Measurements from ENCODE around the gene GNAQ. TPM values are rescaled to one million over a fixed set of nuclear protein-coding genes. Genes with fewer than 3 reads are reported as not detected.
"Not testable (repeated sequence)": the region's sequence is repeated elsewhere in the genome, so short reads cannot be mapped to it uniquely, and the experiment has no call there.

The GNAQ gene
- total RNA-seq, 2 donors from 2014 or later: 20.9 to 27.8 TPM

- no peak for DNase-seq
- intact Hi-C loops (cut with DNase I): no loop called here
- peak in 1 of 2 donors; percentile 54 for ATAC-seq
Observed at GRCh38 chr9:77712533-77713130, 319.0 kb downstream of the GNAQ start.

- DNase-seq (no peak), ATAC-seq (no peak)
- intact Hi-C loops (cut with DNase I): no loop called here
Observed at GRCh38 chr9:77710965-77711648, 320.5 kb downstream of the GNAQ start.

- intact Hi-C loops (cut with DNase I): no loop called here
Observed at GRCh38 chr9:77710316-77710715, 321.3 kb downstream of the GNAQ start.

GRCh38 chr9:77708064-77708815 lies 323.4 kb downstream of the GNAQ start:
- peak in 1 of 2 donors; percentile 27 for ATAC-seq
- no peak for DNase-seq
- intact Hi-C loops (cut with DNase I): no loop called here

More at GRCh38 chr9:77710316-77710715, 321.3 kb downstream of the GNAQ start:
- ATAC-seq: no peak
- no peak for DNase-seq

DNA sequence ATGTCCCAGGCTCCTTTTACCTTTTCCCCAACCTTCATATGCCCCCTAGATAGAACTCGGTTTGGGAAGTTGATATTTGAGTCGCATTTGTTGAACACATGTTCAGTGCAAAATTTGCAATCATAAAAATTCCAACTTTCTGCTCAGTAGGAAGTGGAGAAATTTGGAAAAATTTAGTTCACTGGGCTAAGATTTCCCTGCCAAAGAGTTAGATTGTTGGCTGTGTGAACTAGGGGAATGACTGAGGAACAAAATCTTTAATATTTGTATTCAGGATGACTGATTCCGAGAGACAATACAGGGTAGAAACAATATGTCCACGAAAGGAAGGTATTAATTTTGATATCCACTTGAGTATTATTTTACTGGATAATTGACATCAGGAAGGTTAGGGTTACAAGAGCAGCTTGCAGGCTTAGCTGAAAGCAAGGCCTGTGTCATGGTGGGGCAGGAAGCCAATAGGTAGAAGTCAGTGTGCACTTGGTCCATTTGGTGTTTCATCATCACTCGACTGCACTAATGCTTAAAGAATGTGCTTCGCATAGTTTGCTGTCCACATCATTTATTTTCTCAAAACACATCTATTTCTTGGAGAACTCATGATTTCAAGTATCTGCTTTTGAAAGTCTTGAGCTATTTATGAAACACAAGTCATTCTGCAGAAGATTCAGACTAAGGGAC lies 324.1 kb downstream of the GNAQ start:
- peak; percentile 65 to 97 for ATAC-seq
- DNase-seq: peak; percentile 78

GRCh38 chr9:77705636-77706035 lies 326.0 kb downstream of the GNAQ start:
- no peak for ATAC-seq
- DNase-seq: no peak
- intact Hi-C loops (cut with DNase I): no loop called here

More for the DNA sequence above, 324.1 kb downstream of the GNAQ start:
- intact Hi-C loops (cut with DNase I): no loop called here

DNA sequence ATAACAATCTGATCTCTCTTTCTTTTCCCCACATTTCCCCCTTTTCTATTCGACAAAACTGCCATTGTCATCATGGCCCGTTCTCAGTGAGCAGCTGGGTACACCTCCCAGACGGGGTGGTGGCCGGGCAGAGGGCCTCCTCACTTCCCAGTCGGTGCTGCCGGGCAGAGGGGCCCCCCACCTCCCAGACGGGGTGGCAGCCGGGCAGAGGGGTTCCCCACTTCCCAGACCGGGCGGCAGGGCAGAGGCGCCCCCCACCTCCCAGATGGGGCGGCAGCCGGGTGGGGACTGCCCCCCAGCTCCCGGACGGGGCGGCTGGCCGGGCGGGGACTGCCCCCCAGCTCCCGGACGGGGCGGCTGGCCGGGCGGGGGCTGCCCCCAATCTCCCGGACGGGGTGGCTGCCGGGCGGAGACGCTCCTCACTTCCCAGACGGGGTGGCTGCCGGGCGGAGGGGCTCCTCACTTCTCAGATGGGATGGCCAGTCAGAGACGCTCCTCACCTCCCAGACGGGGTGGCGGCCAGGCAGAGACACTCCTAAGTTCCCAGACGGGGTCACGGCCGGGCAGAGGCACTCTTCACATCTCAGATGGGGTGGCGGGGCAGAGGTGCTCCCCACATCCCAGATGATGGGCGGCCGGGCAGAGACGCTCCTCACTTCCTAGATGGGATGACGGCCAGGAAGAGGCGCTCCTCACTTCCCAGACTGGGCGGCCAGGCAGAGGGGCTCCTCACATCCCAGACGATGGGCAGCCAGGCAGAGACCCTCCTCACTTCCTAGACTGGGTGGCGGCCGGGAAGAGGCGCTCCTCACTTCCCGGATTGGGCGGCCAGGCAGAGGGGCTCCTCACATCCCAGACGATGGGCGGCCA lies 328.9 kb downstream of the GNAQ start:
- ATAC-seq; intact Hi-C loops (cut with DNase I): not testable (repeated sequence)

DNA sequence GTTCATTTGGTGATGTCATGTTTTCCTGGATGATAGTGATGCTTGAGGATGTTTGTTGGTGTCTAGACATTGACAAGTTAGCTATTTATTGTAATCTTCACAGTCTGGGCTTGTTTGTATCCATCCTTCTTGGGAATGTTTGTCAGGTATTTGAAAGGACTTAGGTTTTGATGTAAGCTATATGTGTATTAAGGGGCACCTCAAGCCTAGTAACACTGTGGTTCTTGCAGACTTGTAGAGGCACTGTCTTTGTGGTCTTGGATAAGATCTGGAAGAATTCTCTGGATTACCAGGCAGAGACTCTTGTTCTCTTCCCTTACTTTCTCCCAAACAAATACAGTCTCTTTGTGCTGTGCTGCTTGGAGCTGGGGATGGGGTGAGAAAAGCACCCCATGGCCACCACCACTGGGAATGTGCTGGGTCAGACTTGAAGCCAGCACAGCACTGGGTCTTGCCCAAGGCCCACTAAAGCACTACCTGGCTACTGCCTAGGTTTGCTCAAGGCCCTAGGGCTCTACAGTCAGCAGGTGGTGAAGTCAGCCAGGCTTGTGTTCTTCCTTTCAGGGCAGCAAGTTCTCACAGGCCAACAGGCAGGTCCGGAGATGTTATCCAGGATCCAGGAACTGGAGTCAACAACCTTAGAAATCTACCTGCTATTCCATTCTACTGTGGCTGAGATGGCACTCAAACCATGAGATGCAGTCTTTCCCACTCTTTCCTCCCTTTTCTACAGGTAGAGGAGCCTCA lies 334.2 kb downstream of the GNAQ start:
- ATAC-seq (no peak), DNase-seq (no peak)
- intact Hi-C loops (cut with DNase I): no loop called here

More for the DNA sequence above, 328.9 kb downstream of the GNAQ start:
- DNase-seq: not testable (repeated sequence)

DNA sequence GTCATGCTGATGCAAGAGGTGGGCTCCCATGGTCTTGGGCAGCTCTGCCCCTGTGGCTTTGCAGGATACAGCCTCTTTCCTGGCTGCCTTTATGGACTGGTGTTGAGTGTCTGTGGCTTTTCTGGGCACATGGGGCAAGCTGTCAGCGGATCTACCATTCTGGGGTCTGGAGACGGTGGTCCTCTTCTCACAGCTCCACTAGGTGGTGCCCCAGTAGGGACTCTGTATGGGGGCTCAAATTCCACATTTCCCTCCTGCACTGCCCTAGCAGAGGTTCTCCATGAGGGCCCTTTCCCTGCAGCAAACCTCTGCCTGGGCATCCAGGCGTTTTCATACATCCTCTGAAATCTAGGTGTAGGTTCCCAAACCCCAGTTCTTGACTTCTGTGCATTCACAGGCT lies 340.9 kb downstream of the GNAQ start:
- intact Hi-C loops (cut with DNase I); DNase-seq; ATAC-seq: not testable (repeated sequence)

DNA sequence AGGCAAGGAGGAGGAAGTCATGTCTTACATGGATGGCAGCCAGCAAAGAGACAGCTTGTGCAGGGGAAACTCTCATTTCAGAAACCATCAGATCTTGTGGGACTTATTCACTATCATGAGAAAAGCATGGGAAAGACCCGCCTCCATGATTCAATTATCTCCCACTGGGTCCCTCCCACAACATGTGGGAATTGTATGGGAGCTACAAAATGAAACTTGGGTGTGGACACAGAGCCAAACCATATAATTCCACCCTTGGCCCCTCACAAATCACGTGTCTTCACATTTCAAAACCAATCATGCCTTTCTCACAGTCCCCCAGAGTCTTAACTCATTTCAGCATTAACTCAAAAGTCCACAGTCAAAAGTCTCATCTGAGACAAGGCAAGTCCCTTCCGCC lies 341.5 kb downstream of the GNAQ start:
- DNase-seq; ATAC-seq; intact Hi-C loops (cut with DNase I): not testable (repeated sequence)

DNA sequence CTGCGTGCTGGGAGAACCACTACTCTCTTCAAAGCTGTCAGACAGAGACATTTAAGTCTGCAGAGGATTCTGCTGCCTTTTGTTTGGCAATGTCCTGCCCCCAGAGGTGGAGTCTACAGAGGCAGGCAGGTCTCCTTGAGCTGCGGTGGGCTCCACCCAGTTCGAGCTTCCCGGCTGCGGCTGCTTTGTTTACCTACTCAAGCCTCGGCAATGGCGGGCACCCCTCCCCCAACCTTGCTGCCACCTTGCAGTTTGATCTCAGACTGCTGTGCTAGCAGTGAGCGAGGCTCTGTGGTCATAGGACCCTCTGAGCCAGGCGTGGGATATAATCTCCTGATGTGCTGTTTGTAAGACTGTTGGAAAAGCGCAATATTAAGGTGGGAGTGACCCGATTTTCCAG lies 343.9 kb downstream of the GNAQ start:
- DNase-seq; intact Hi-C loops (cut with DNase I); ATAC-seq: not testable (repeated sequence)

DNA sequence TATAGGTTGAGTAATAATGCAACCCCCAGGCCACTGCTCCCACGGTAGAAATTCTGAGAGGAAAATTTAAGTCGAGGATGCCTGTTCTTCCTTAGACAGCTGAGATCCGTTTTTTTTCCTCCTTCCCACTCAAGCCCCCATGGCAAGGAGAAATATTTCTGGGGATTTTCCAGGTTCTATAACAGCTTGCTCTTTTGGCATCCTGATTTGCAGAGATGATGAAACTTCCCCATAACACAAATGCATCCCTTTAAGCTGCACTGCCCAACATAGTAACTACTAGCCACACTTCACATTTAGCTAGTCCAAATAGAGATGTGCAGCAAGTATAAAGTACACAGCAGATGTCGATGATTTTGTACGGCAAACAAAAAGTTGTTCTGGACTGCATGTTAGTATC lies 351.0 kb downstream of the GNAQ start:
- intact Hi-C loops (cut with DNase I): no loop called here
- no peak for DNase-seq
- ATAC-seq: no peak

DNA sequence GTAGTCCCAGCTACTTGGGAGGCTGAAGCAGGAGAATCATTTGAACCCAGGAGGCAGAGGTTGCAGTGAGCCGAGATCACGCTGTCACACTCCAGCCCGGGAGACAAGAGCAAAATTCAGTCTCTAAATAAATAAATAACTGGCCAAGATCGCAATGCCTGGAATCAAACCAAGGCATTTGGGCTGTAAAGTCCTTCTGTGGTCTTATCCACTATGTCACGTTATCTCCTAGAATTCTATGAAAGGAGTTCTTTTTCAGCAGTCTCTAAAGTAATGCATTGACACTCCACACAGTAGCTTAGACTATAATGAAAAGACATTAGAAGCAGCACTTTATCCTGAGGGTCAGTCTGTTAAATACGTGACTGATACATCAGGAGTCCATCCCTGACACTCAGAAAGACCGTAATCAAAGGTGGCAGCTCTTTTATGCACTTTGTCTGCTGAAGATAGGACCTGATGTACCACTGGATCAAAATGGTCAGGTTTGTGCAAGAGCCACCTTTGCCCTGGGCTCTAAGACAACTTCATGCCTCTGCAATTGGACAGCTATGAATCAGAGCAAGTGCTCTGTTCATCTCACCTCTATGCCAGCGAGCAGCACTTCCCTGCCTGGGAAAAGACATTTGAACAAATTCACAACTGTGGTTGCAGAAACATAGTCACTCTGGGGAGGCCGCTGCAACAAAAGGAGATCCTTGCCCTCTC lies 351.8 kb downstream of the GNAQ start:
- ATAC-seq (peak in 1 of 2 donors; percentile 19), DNase-seq (no peak)
- intact Hi-C loops (cut with DNase I): no loop called here

DNA sequence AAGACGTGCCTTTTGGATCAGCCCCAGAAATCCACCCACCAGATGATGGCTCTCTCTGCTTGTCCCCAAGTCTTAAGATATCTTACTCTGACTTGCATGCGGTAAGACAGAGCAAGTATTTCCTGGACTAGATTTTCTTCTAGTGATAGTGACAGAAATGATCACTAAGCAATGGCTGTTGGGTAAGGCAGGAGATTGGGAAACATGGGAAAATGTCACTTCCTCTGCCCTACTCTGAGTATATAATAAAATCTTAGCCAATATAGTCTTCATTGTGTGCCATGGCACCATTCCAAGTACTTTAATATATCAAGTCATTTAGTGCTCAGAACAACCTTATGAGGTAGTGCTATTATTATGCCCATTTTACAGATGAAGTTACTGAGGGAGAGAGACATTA lies 352.5 kb downstream of the GNAQ start:
- ATAC-seq: no peak
- no peak for DNase-seq
- intact Hi-C loops (cut with DNase I): no loop called here

DNA sequence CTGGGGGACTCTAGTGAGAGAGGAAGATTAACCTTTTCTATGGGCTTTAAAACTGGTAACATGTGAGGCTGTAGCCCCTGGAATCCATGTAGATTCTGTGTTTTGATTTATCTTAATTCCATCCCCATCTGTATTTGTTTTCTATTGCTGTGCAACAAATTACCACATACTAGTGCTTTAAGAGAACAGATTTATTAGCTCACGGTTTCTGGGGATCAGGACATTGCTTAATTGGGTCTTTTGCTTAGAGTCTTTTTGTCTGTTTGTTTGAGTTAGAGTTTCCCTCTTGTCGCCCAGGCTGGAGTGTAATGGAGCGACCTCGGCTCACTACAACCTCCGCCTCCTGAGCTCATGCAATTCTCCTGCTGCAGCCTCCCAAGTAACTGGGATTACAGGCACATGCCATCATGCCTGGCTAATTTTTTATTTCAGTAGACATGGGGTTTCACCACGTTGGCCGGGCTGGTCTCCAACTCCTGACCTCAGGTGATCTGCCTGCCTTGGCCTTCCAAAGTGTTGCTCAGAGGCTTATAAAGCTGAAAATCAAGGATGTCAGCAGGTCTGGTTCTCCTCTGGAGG lies 353.6 kb downstream of the GNAQ start:
- ATAC-seq: no peak
- no peak for DNase-seq
- intact Hi-C loops (cut with DNase I): no loop called here

GRCh38 chr9:77677397-77677796 lies 354.2 kb downstream of the GNAQ start:
- intact Hi-C loops (cut with DNase I): no loop called here

More at GRCh38 chr9:77677397-77677796, 354.2 kb downstream of the GNAQ start:
- ATAC-seq: no peak
- DNase-seq: no peak

All from left cardiac atrium (tissue), 4 donors.